NCI-H128 (cell line): ENCODE results near the gene HOXB9.

Experiments
- DNase-seq: peaks from one replicate; lab custom pipeline; 2025; ENCODE audit not compliant: unreplicated experiment; lab: John Stamatoyannopoulos, UW

The HOXB9 gene

GRCh38 chr17:48626245-48627117, at the start of gene HOXB9:
TSS of gene HOXB9 (minus strand) at chr17:48626358. CDS start at chr17:48626269, 89 bp downstream.
- no peak for DNase-seq

GRCh38 chr17:48672340-48672739, 46.2 kb upstream of the HOXB9 start:
- no peak for DNase-seq

- no peak for DNase-seq
Observed at GRCh38 chr17:48671697-48672171, 45.6 kb upstream of the HOXB9 start.

GRCh38 chr17:48663134-48663924, 37.2 kb upstream of the HOXB9 start:
- DNase-seq: no peak

GRCh38 chr17:48655913-48656312, 29.8 kb upstream of the HOXB9 start:
- no peak for DNase-seq

GRCh38 chr17:48649741-48650140, 23.6 kb upstream of the HOXB9 start:
- no peak for DNase-seq

- DNase-seq: no peak
Observed at GRCh38 chr17:48647963-48648245, 21.7 kb upstream of the HOXB9 start.

GRCh38 chr17:48647103-48647962, 21.2 kb upstream of the HOXB9 start:
- DNase-seq: no peak

- peak; percentile 36 for DNase-seq
Observed at GRCh38 chr17:48646183-48647102, 20.3 kb upstream of the HOXB9 start.

GRCh38 chr17:48645639-48646182, 19.6 kb upstream of the HOXB9 start:
- DNase-seq: no peak

GRCh38 chr17:48644910-48645557, 18.9 kb upstream of the HOXB9 start:
- DNase-seq: no peak

- no peak for DNase-seq
Observed at GRCh38 chr17:48644159-48644558, 18.0 kb upstream of the HOXB9 start.

- DNase-seq: no peak
Observed at GRCh38 chr17:48643697-48644012, 17.5 kb upstream of the HOXB9 start.

GRCh38 chr17:48642843-48643696, 16.9 kb upstream of the HOXB9 start:
- no peak for DNase-seq

- no peak for DNase-seq
Observed at GRCh38 chr17:48642059-48642842, 16.1 kb upstream of the HOXB9 start.

GRCh38 chr17:48641541-48642058, 15.4 kb upstream of the HOXB9 start:
- no peak for DNase-seq

- DNase-seq: no peak
Observed at GRCh38 chr17:48640858-48641180, 14.7 kb upstream of the HOXB9 start.
